ENCODE data around the gene RAD9B. TPM values are rescaled to one million over a fixed set of nuclear protein-coding genes. Genes with fewer than 3 reads are reported as not detected.

RAD9B gene
- total and polyA plus RNA-seq, 2 donors (not counting 1 experiment from before 2014, with no cell fraction given) = 0.40 to 0.50 TPM

GRCh38 chr12:110498984-110499706 is 3.0 kb upstream of the RAD9B start:
- no peak overlapping the region for H3K4me3 ChIP-seq (replicated peaks in 1 of 4; ENCODE audit: control extremely low read depth in 1 of 4, insufficient read depth in 1 of 4, low read depth in 3 of 4, low read length in 4 of 4)
- no peak overlapping the region for H3K9ac ChIP-seq (ENCODE audit: insufficient read depth, low read length)
- no peaks in the 10 kb centered on the region for H3K27me3 ChIP-seq (ENCODE audit: control insufficient read depth, insufficient read depth, low read length)
- no peak overlapping the region for H3K27ac ChIP-seq (ENCODE audit: insufficient read depth, low read length)
- H4K20me1 ChIP-seq (ENCODE audit: control insufficient read depth, extremely low read depth, insufficient read depth, low read length) = no peaks in the 10 kb centered on the region
- H3K4me1 ChIP-seq (ENCODE audit: control insufficient read depth, extremely low read depth, insufficient read depth, low read length) = peaks cover 2% of the 10 kb centered on the region
- no peak overlapping the region for H2AFZ ChIP-seq (ENCODE audit: low read length)
- H3K79me2 ChIP-seq (ENCODE audit: control insufficient read depth, insufficient read depth, low read length) = peaks cover 49% of the 10 kb centered on the region
- H3K36me3 ChIP-seq (ENCODE audit: control insufficient read depth, insufficient read depth, low read length) = no peaks in the 10 kb centered on the region
- H3K4me2 ChIP-seq (ENCODE audit: extremely low read depth, insufficient read depth, low read length) = no peak overlapping the region
- no peaks in the 10 kb centered on the region for H3K9me3 ChIP-seq (ENCODE audit: control insufficient read depth, insufficient read depth, low read depth, low read length)
- DNase-seq (ENCODE audit: low read depth in 2 of 2) = peak; percentile 22 to 52
- no peak for TF ChIP-seq CTCF (conservative IDR thresholded peaks at IDR 0.05 in 1 of 2, IDR thresholded peaks at IDR 0.05 in 1 of 2; ENCODE audit: low read depth in 1 of 2, low read length in 2 of 2)
- TF ChIP-seq EZH2 (IDR thresholded peaks at IDR 0.05; ENCODE audit: low read length, missing control alignments) = no peak

- peak; percentile 36 to 73 for DNase-seq (ENCODE audit: low read depth in 2 of 2)
- Histone ChIP-seq H3K27ac (ENCODE audit: insufficient read depth, low read length) (peak overlapping the region; percentile 85), H3K79me2 (ENCODE audit: control insufficient read depth, insufficient read depth, low read length) (peaks cover 45% of the 10 kb centered on the region), H3K9me3 (ENCODE audit: control insufficient read depth, insufficient read depth, low read depth, low read length) (no peaks in the 10 kb centered on the region), H3K27me3 (ENCODE audit: control insufficient read depth, insufficient read depth, low read length) (no peaks in the 10 kb centered on the region), H4K20me1 (ENCODE audit: control insufficient read depth, extremely low read depth, insufficient read depth, low read length) (no peaks in the 10 kb centered on the region), H2AFZ (ENCODE audit: low read length) (peak overlapping the region; percentile 39), H3K9ac (ENCODE audit: insufficient read depth, low read length) (peak overlapping the region; percentile 87), H3K4me3 (replicated peaks in 1 of 4; ENCODE audit: control extremely low read depth in 1 of 4, insufficient read depth in 1 of 4, low read depth in 3 of 4, low read length in 4 of 4) (peak overlapping the region; percentile 51 to 98 (median 84)), H3K4me1 (ENCODE audit: control insufficient read depth, extremely low read depth, insufficient read depth, low read length) (peaks cover 2% of the 10 kb centered on the region), H3K36me3 (ENCODE audit: control insufficient read depth, insufficient read depth, low read length) (no peaks in the 10 kb centered on the region), H3K4me2 (ENCODE audit: extremely low read depth, insufficient read depth, low read length) (peak overlapping the region; percentile 75)
- TF ChIP-seq EZH2 (IDR thresholded peaks at IDR 0.05; ENCODE audit: low read length, missing control alignments) = no peak
Observed at GRCh38 chr12:110501399-110501751, 756 bp upstream of the RAD9B start.

GRCh38 chr12:110503432-110503831 is 1.3 kb downstream of the RAD9B start:
- TF ChIP-seq EZH2 (IDR thresholded peaks at IDR 0.05; ENCODE audit: low read length, missing control alignments) (no peak), CTCF (conservative IDR thresholded peaks at IDR 0.05 in 1 of 2, IDR thresholded peaks at IDR 0.05 in 1 of 2; ENCODE audit: low read depth in 1 of 2, low read length in 2 of 2) (no peak)
- Histone ChIP-seq H3K9ac (ENCODE audit: insufficient read depth, low read length) (no peak overlapping the region), H3K4me2 (ENCODE audit: extremely low read depth, insufficient read depth, low read length) (no peak overlapping the region), H3K27ac (ENCODE audit: insufficient read depth, low read length) (no peak overlapping the region), H3K4me3 (replicated peaks in 1 of 4; ENCODE audit: control extremely low read depth in 1 of 4, insufficient read depth in 1 of 4, low read depth in 3 of 4, low read length in 4 of 4) (no peak overlapping the region), H3K79me2 (ENCODE audit: control insufficient read depth, insufficient read depth, low read length) (peaks cover 29% of the 10 kb centered on the region), H3K9me3 (ENCODE audit: control insufficient read depth, insufficient read depth, low read depth, low read length) (no peaks in the 10 kb centered on the region), H3K27me3 (ENCODE audit: control insufficient read depth, insufficient read depth, low read length) (no peaks in the 10 kb centered on the region), H4K20me1 (ENCODE audit: control insufficient read depth, extremely low read depth, insufficient read depth, low read length) (no peaks in the 10 kb centered on the region), H3K36me3 (ENCODE audit: control insufficient read depth, insufficient read depth, low read length) (no peaks in the 10 kb centered on the region), H3K4me1 (ENCODE audit: control insufficient read depth, extremely low read depth, insufficient read depth, low read length) (peaks cover 2% of the 10 kb centered on the region), H2AFZ (ENCODE audit: low read length) (no peak overlapping the region)
- DNase-seq (ENCODE audit: low read depth in 2 of 2) = no peak
